Measurements from ENCODE around the gene NCLN.
"Not testable (repeated sequence)": the region's sequence is repeated elsewhere in the genome, so short reads cannot be mapped to it uniquely, and the experiment has no call there.

Gene NCLN

DNA sequence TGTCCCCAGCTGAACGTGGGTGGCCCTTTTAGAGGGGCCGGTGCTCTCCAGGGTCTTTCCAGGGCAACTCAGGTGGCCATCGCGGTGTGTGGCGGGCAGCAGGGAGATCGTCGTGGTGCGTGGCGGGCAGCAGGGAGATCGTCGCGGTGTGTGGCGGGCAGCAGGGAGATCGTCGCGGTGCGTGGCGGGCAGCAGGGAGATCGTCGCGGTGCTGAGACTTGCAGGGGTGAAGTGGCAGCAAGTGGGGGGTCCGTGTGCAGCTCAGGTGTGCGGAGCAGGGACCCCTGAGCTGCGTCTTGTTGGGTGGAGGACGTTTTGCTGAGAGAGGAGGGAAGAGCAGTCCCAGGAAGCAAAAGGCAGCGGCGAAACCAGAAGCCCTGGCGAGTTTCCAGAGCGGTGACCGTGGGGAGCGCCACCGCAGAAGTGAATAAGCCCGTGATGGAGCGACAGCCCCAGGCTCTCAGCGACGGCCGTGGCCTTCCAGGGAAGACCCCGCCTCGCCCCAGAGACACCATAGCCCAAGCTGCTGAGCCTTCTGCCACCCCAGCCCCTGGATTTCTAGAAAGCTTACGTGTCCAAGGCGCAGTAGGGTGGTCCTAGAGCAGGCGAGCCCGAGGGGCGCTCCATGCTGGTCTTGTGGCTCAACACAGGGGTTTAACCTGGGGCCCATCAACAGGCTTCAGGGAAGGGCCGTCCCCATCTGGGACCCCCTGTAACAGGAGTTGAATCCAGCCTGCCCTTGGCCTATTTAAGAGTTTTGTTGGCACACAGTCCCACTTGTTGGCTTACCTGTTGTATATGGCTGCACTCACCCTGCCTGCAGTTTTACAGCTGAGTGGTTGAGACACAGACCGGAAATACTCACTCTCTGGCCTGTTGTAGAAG is 5.4 kb downstream of the NCLN start:
- no peaks in the 10 kb centered on the region for H3K9me3 Mint-ChIP-seq
- H3K27ac Mint-ChIP-seq (ENCODE audit: low read depth) = no peak overlapping the region

DNA sequence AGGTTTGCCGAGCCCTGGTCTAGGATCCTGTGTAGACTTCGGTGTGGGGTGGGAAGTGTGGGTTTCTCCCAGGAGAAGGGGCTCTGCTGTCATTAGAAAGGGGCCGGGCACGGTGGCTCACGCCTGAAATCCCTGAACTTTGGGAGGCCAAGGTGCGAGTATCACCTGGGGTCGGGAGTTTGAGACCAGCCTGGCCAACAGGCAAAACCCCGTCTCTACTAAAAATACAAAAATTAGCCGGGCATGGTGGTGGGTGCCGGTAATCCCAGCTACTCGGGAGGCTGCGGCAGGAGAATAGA is 6.0 kb downstream of the NCLN start:
- Mint-ChIP-seq H3K36me3 (ENCODE audit: insufficient read depth) (peaks cover 11% of the 10 kb centered on the region), H3K4me1 (peaks cover 28% of the 10 kb centered on the region)
- not testable (repeated sequence) for H3K27me3 Mint-ChIP-seq; H3K4me3 Mint-ChIP-seq; ATAC-seq (replicated peaks; ENCODE audit: extremely low read depth, poor library complexity, severe bottlenecking); H3K9me3 Mint-ChIP-seq; H3K27ac Mint-ChIP-seq (ENCODE audit: low read depth); DNase-seq (ENCODE audit: low spot score in 2 of 2)

More for the DNA sequence above, 5.4 kb downstream of the NCLN start:
- Mint-ChIP-seq H3K4me3 (no peak overlapping the region), H3K27me3 (no peaks in the 10 kb centered on the region), H3K36me3 (ENCODE audit: insufficient read depth) (peaks cover 9% of the 10 kb centered on the region), H3K4me1 (peaks cover 32% of the 10 kb centered on the region)
- no peak for ATAC-seq (replicated peaks; ENCODE audit: extremely low read depth, poor library complexity, severe bottlenecking)
- no peak for DNase-seq (ENCODE audit: low spot score in 2 of 2)

GRCh38 chr19:3192228-3192635 is 6.5 kb downstream of the NCLN start:
- Mint-ChIP-seq H3K9me3 (no peaks in the 10 kb centered on the region), H3K4me3 (no peak overlapping the region), H3K27me3 (no peaks in the 10 kb centered on the region), H3K27ac (ENCODE audit: low read depth) (no peak overlapping the region), H3K4me1 (peaks cover 23% of the 10 kb centered on the region), H3K36me3 (ENCODE audit: insufficient read depth) (peaks cover 9% of the 10 kb centered on the region)
- DNase-seq (ENCODE audit: low spot score in 2 of 2) (no peak), ATAC-seq (replicated peaks; ENCODE audit: extremely low read depth, poor library complexity, severe bottlenecking) (no peak)

GRCh38 chr19:3192684-3193083 is 7.0 kb downstream of the NCLN start:
- H3K27me3 Mint-ChIP-seq = no peaks in the 10 kb centered on the region
- no peaks in the 10 kb centered on the region for H3K9me3 Mint-ChIP-seq
- ATAC-seq (replicated peaks; ENCODE audit: extremely low read depth, poor library complexity, severe bottlenecking) (no peak), DNase-seq (ENCODE audit: low spot score in 2 of 2) (no peak)
- H3K27ac Mint-ChIP-seq (ENCODE audit: low read depth) = no peak overlapping the region
- peaks cover 19% of the 10 kb centered on the region for H3K4me1 Mint-ChIP-seq
- peaks cover 9% of the 10 kb centered on the region for H3K36me3 Mint-ChIP-seq (ENCODE audit: insufficient read depth)
- H3K4me3 Mint-ChIP-seq = no peak overlapping the region

DNA sequence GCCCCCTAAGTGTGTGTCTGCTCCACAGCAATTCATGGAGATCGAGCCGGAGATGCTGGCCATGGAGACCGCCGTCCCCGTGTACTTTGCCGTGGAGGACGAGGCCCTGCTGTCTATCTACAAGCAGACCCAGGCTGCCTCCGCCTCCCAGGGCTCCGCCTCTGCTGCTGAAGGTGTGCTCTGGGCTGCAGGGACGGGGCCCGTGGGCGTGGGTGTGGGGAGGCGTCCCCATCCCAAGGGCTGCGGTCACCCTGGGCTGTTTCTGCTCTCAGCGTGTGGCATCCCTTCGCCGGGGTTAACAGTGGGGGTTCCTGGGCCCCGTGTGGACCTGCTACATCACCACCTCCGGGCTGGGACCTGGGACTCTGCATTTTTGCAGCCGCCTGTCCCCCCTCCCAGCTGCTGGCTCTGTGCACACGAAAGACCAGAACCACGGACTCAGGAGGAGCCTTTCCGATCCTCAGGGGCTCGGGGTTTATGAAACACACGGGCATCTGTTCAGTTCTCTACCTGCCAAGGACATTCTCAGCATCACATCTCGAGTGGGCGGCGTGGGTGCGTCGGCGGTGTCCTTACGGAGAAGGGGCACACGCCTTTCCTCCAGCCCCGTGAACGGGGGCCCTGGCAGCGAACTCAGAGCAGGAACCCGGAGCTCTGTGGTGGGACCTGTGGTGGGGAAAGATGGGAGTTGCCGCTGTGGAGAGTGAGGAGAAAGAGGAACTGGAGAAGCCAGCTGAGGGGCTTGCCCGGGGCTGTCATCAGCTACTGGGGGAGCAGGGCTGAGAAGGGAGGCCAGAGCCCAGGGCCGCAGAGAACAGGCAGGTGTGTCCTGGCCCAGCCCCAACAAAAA is 7.8 kb downstream of the NCLN start:
- no peak for ATAC-seq (replicated peaks; ENCODE audit: extremely low read depth, poor library complexity, severe bottlenecking)
- no peak for DNase-seq (ENCODE audit: low spot score in 2 of 2)

DNA sequence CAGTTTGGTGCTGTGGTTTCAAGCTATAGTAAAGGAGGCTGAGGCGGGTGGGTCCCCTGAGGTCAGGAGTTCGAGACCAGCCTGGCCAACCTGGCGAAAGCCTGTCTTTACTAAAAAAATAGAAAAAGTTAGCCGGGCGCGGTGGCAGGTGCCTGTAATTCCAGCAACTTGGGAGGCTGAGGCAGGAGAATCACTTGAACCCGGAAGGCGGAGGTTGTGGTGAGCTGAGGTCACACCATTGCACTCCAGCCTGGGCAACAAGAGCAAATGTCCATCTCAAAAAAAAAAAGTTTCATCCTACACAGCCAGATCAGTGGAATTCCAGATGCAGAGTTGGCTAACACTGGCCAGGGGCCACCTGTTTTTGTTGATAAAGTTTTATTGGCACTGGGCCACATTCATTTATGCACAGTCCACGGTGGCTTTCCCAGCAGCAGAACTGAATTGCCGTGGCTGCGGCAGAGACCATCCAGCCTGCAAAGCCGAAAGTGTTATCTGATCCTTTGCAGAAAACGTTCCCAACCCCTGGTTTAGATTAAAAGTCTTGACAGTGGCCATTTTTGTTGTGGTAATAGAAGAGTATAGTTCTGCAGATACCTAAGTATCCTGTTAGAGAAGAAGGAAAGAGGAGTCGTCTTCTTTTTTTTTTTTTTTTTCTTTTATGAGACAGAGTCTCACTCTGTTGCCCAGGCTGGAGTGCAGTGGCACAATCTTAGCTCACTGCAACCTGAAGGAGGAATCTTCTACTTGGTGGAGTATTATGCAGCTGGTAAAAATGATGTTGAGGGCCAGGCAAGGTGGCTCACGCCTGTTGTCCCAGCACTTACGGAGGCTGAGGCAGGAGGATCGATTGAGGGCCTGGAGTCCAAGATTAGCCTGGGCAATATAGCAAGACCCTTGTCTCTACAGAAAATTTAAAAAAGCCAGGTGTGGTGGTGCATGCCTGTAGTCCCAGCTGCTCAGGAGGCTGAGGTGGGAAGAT is 8.7 kb downstream of the NCLN start:
- H3K27ac Mint-ChIP-seq (ENCODE audit: low read depth) = no peak overlapping the region
- no peak overlapping the region for H3K4me3 Mint-ChIP-seq

More for the DNA sequence above, 7.8 kb downstream of the NCLN start:
- H3K4me3 Mint-ChIP-seq = no peak overlapping the region
- H3K27ac Mint-ChIP-seq (ENCODE audit: low read depth) = no peak overlapping the region
- H3K4me1 Mint-ChIP-seq = peaks cover 11% of the 10 kb centered on the region
- peaks cover 9% of the 10 kb centered on the region for H3K36me3 Mint-ChIP-seq (ENCODE audit: insufficient read depth)
- H3K9me3 Mint-ChIP-seq = no peaks in the 10 kb centered on the region
- H3K27me3 Mint-ChIP-seq = no peaks in the 10 kb centered on the region

DNA sequence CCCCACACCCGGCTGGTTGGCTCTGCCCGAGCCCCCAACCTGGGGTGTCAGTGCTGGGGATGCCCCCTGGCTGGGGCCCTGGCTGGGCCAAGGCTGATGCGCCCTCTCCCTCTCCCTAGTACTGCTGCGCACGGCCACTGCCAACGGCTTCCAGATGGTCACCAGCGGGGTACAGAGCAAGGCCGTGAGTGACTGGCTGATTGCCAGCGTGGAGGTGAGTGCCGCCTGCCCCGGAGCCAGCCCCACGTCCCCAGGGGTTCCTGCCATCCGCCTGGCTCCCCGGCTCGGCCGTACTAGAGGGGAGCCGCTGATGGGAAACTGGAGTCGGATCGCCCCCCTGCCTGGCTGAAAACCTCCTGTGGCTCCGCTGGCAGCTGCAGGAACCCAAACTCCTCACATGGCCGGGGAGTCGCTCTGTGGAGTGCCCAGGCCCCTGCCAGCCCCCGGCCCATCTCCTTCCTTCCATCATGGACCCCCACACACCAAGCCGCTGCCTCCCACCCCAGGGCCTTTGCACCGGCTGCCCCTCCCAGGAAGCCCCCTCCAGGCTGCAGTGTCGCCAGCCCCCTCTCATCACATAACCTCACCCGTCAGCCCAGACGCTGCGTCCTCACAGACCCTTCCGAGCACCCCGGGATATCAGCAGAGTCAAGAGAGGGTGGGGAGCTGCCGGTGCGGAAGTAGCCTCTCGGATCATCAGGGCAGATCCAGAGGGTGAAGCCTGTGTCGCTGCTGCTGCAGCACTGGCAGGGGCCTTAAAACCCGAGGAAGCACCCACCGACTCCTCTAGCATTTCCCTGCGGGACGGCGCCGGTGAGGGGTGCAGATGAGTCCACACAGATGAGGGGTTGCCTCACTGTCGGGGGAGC is 10.6 kb downstream of the NCLN start:
- ATAC-seq (replicated peaks; ENCODE audit: extremely low read depth, poor library complexity, severe bottlenecking) (no peak), DNase-seq (ENCODE audit: low spot score in 2 of 2) (no peak)
- H3K36me3 Mint-ChIP-seq (ENCODE audit: insufficient read depth) = peaks cover 14% of the 10 kb centered on the region
- no peak overlapping the region for H3K27ac Mint-ChIP-seq (ENCODE audit: low read depth)
- H3K27me3 Mint-ChIP-seq = no peaks in the 10 kb centered on the region
- no peaks in the 10 kb centered on the region for H3K9me3 Mint-ChIP-seq
- no peaks in the 10 kb centered on the region for H3K4me1 Mint-ChIP-seq
- H3K4me3 Mint-ChIP-seq = no peak overlapping the region

More for the DNA sequence above, 8.7 kb downstream of the NCLN start:
- Mint-ChIP-seq H3K27me3 (no peaks in the 10 kb centered on the region), H3K36me3 (ENCODE audit: insufficient read depth) (peaks cover 9% of the 10 kb centered on the region), H3K4me1 (peaks cover 4% of the 10 kb centered on the region), H3K9me3 (no peaks in the 10 kb centered on the region)
- DNase-seq (ENCODE audit: low spot score in 2 of 2) (no peak), ATAC-seq (replicated peaks; ENCODE audit: extremely low read depth, poor library complexity, severe bottlenecking) (no peak)

DNA sequence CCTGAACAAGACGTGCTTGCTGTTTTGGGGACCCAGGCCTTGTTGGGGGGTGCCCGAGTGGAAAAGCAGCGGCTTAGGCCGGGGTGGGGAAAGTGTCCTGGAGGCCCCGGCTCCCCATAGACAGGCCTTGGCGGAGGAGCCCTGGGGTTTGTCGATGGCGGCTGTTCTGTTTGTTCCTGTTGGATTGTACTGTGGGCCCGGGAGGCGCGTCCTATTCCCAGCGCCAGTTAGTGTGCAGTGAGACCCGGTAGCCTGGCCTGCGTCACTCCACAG is 11.1 kb downstream of the NCLN start:
- Mint-ChIP-seq H3K4me3 (no peak overlapping the region), H3K9me3 (no peaks in the 10 kb centered on the region), H3K27ac (ENCODE audit: low read depth) (no peak overlapping the region), H3K27me3 (no peaks in the 10 kb centered on the region), H3K4me1 (no peaks in the 10 kb centered on the region), H3K36me3 (ENCODE audit: insufficient read depth) (peaks cover 15% of the 10 kb centered on the region)
- no peak for DNase-seq (ENCODE audit: low spot score in 2 of 2)
- ATAC-seq (replicated peaks; ENCODE audit: extremely low read depth, poor library complexity, severe bottlenecking) = no peak

DNA sequence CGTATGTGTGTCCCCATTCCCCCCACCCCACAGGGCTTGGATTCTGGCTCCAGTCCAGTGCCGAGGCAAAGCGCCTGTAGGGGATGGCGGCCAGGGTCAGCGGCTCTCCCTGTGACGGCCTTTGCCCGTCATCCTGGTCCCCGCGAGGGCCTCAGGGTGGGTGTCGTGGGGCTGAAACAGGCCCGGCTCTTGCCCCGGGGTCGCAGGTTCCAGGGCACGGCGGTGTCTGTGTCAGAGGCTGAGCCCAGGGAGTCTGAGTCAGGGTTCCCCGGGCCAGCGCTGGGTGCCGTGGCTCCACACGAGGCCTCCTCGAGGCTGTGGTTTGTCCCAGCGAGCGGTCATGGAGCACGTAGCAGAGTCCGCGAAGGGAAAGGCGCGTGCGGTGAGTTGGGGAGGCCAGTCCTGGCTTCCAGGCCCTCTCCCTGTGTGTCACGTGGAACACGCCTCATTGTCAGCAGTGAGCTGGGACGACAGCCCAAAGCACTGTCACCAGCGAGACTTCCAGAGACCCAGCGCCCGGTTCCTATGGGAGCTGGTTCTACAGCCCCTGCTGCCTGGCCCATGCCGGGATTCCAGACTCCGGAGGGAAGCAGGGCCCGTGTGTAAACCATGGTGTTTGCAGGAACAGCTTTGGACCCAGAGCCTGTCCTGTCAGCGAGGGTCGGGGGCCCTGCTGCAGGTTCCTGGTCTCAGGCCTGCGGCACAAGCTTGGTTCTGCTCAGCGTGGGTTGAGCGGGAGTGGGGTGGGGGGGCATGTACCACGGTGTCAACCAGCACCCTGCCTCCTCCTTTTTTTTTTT is 13.4 kb downstream of the NCLN start:
- ATAC-seq (replicated peaks; ENCODE audit: extremely low read depth, poor library complexity, severe bottlenecking) (no peak), DNase-seq (ENCODE audit: low spot score in 2 of 2) (no peak)
- Mint-ChIP-seq H3K36me3 (ENCODE audit: insufficient read depth) (peaks cover 12% of the 10 kb centered on the region), H3K27me3 (no peaks in the 10 kb centered on the region), H3K4me1 (no peaks in the 10 kb centered on the region), H3K9me3 (no peaks in the 10 kb centered on the region), H3K27ac (ENCODE audit: low read depth) (no peak overlapping the region), H3K4me3 (no peak overlapping the region)

- Mint-ChIP-seq H3K36me3 (ENCODE audit: insufficient read depth) (peaks cover 12% of the 10 kb centered on the region), H3K4me3 (no peak overlapping the region), H3K9me3 (no peaks in the 10 kb centered on the region), H3K4me1 (no peaks in the 10 kb centered on the region), H3K27ac (ENCODE audit: low read depth) (no peak overlapping the region), H3K27me3 (no peaks in the 10 kb centered on the region)
- DNase-seq (ENCODE audit: low spot score in 2 of 2) (no peak), ATAC-seq (replicated peaks; ENCODE audit: extremely low read depth, poor library complexity, severe bottlenecking) (no peak)
These were observed 15.5 kb downstream of the NCLN start for GRCh38 chr19:3201072-3201700.

DNA sequence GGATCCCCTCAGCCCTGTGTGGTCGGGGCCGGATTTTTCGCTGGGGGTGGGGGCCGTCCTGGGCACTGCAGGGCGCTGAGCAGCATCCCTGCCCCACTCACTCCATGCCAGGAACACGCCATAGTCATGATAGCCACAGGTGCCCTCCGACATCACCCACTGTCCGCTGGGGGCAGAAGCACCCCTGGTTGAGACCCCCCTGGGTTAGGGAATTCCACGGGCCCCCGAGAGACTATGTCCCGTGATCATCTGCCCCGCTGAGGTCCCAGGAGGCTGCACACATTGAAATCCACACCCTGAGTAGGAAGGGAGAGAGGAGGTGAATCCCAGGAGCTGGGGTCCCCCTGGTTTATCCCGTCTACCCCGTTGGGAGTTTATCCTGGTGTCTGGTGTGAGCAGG is 16.2 kb downstream of the NCLN start:
- peaks cover 8% of the 10 kb centered on the region for H3K36me3 Mint-ChIP-seq (ENCODE audit: insufficient read depth)
- DNase-seq (ENCODE audit: low spot score in 2 of 2) (no peak), ATAC-seq (replicated peaks; ENCODE audit: extremely low read depth, poor library complexity, severe bottlenecking) (no peak)
- H3K4me1 Mint-ChIP-seq = no peaks in the 10 kb centered on the region
- no peaks in the 10 kb centered on the region for H3K27me3 Mint-ChIP-seq
- H3K4me3 Mint-ChIP-seq = no peak overlapping the region
- no peak overlapping the region for H3K27ac Mint-ChIP-seq (ENCODE audit: low read depth)
- H3K9me3 Mint-ChIP-seq = no peaks in the 10 kb centered on the region
